ENCODE results near the gene FAM25C. TPM values are rescaled to one million over a fixed set of nuclear protein-coding genes. Genes with fewer than 3 reads are reported as not detected.
"Not testable (repeated sequence)": the region's sequence is repeated elsewhere in the genome, so short reads cannot be mapped to it uniquely, and the experiment has no call there.

The FAM25C gene
- total RNA-seq, 1 donor from 2014 or later, result not detected

- H3K9me3 Mint-ChIP-seq (ENCODE audit: unreplicated experiment); H3K27ac Mint-ChIP-seq (ENCODE audit: unreplicated experiment); H3K4me1 Mint-ChIP-seq (ENCODE audit: low read depth, unreplicated experiment); H3K27me3 Mint-ChIP-seq (ENCODE audit: unreplicated experiment); H3K36me3 Mint-ChIP-seq (ENCODE audit: unreplicated experiment); DNase-seq; H3K4me3 Mint-ChIP-seq (ENCODE audit: unreplicated experiment): not testable (repeated sequence)
Observed at GRCh38 chr10:47975409-47975808, 24.2 kb downstream of the FAM25C start.

- not testable (repeated sequence) for H3K27ac Mint-ChIP-seq (ENCODE audit: unreplicated experiment); H3K4me3 Mint-ChIP-seq (ENCODE audit: unreplicated experiment); DNase-seq; H3K36me3 Mint-ChIP-seq (ENCODE audit: unreplicated experiment); H3K9me3 Mint-ChIP-seq (ENCODE audit: unreplicated experiment); H3K4me1 Mint-ChIP-seq (ENCODE audit: low read depth, unreplicated experiment); H3K27me3 Mint-ChIP-seq (ENCODE audit: unreplicated experiment)
Observed at GRCh38 chr10:47973131-47973530, 26.5 kb downstream of the FAM25C start.

- not testable (repeated sequence) for DNase-seq; H3K4me1 Mint-ChIP-seq (ENCODE audit: low read depth, unreplicated experiment); H3K4me3 Mint-ChIP-seq (ENCODE audit: unreplicated experiment); H3K9me3 Mint-ChIP-seq (ENCODE audit: unreplicated experiment); H3K27ac Mint-ChIP-seq (ENCODE audit: unreplicated experiment); H3K27me3 Mint-ChIP-seq (ENCODE audit: unreplicated experiment); H3K36me3 Mint-ChIP-seq (ENCODE audit: unreplicated experiment)
Observed at GRCh38 chr10:47972077-47972476, 27.5 kb downstream of the FAM25C start.

- H3K36me3 Mint-ChIP-seq (ENCODE audit: unreplicated experiment); H3K4me3 Mint-ChIP-seq (ENCODE audit: unreplicated experiment); H3K9me3 Mint-ChIP-seq (ENCODE audit: unreplicated experiment); DNase-seq; H3K4me1 Mint-ChIP-seq (ENCODE audit: low read depth, unreplicated experiment); H3K27ac Mint-ChIP-seq (ENCODE audit: unreplicated experiment); H3K27me3 Mint-ChIP-seq (ENCODE audit: unreplicated experiment): not testable (repeated sequence)
Observed at GRCh38 chr10:47971598-47971997, 28.0 kb downstream of the FAM25C start.

GRCh38 chr10:47970047-47970446, 29.5 kb downstream of the FAM25C start:
- not testable (repeated sequence) for H3K9me3 Mint-ChIP-seq (ENCODE audit: unreplicated experiment); H3K4me1 Mint-ChIP-seq (ENCODE audit: low read depth, unreplicated experiment); H3K27ac Mint-ChIP-seq (ENCODE audit: unreplicated experiment); DNase-seq; H3K27me3 Mint-ChIP-seq (ENCODE audit: unreplicated experiment); H3K4me3 Mint-ChIP-seq (ENCODE audit: unreplicated experiment); H3K36me3 Mint-ChIP-seq (ENCODE audit: unreplicated experiment)

- not testable (repeated sequence) for H3K9me3 Mint-ChIP-seq (ENCODE audit: unreplicated experiment); H3K27ac Mint-ChIP-seq (ENCODE audit: unreplicated experiment); DNase-seq; H3K4me1 Mint-ChIP-seq (ENCODE audit: low read depth, unreplicated experiment); H3K27me3 Mint-ChIP-seq (ENCODE audit: unreplicated experiment); H3K36me3 Mint-ChIP-seq (ENCODE audit: unreplicated experiment); H3K4me3 Mint-ChIP-seq (ENCODE audit: unreplicated experiment)
Observed at GRCh38 chr10:47968988-47969387, 30.6 kb downstream of the FAM25C start.

- H3K27me3 Mint-ChIP-seq (ENCODE audit: unreplicated experiment); H3K27ac Mint-ChIP-seq (ENCODE audit: unreplicated experiment); H3K36me3 Mint-ChIP-seq (ENCODE audit: unreplicated experiment); H3K4me1 Mint-ChIP-seq (ENCODE audit: low read depth, unreplicated experiment); DNase-seq; H3K9me3 Mint-ChIP-seq (ENCODE audit: unreplicated experiment); H3K4me3 Mint-ChIP-seq (ENCODE audit: unreplicated experiment): not testable (repeated sequence)
Observed at GRCh38 chr10:47964280-47965063, 35.1 kb downstream of the FAM25C start.

- H3K9me3 Mint-ChIP-seq (ENCODE audit: unreplicated experiment); H3K27me3 Mint-ChIP-seq (ENCODE audit: unreplicated experiment); H3K36me3 Mint-ChIP-seq (ENCODE audit: unreplicated experiment); H3K27ac Mint-ChIP-seq (ENCODE audit: unreplicated experiment); DNase-seq; H3K4me1 Mint-ChIP-seq (ENCODE audit: low read depth, unreplicated experiment); H3K4me3 Mint-ChIP-seq (ENCODE audit: unreplicated experiment): not testable (repeated sequence)
Observed at GRCh38 chr10:47962785-47963184, 36.8 kb downstream of the FAM25C start.

GRCh38 chr10:47960699-47961098, 38.9 kb downstream of the FAM25C start:
- H3K36me3 Mint-ChIP-seq (ENCODE audit: unreplicated experiment); H3K27me3 Mint-ChIP-seq (ENCODE audit: unreplicated experiment); H3K27ac Mint-ChIP-seq (ENCODE audit: unreplicated experiment); DNase-seq; H3K4me1 Mint-ChIP-seq (ENCODE audit: low read depth, unreplicated experiment); H3K9me3 Mint-ChIP-seq (ENCODE audit: unreplicated experiment); H3K4me3 Mint-ChIP-seq (ENCODE audit: unreplicated experiment): not testable (repeated sequence)

GRCh38 chr10:47959677-47960076, 39.9 kb downstream of the FAM25C start:
- not testable (repeated sequence) for H3K9me3 Mint-ChIP-seq (ENCODE audit: unreplicated experiment); H3K27ac Mint-ChIP-seq (ENCODE audit: unreplicated experiment); DNase-seq; H3K36me3 Mint-ChIP-seq (ENCODE audit: unreplicated experiment); H3K4me3 Mint-ChIP-seq (ENCODE audit: unreplicated experiment); H3K27me3 Mint-ChIP-seq (ENCODE audit: unreplicated experiment); H3K4me1 Mint-ChIP-seq (ENCODE audit: low read depth, unreplicated experiment)

GRCh38 chr10:47957158-47957557, 42.4 kb downstream of the FAM25C start:
- not testable (repeated sequence) for H3K4me1 Mint-ChIP-seq (ENCODE audit: low read depth, unreplicated experiment); H3K36me3 Mint-ChIP-seq (ENCODE audit: unreplicated experiment); H3K27ac Mint-ChIP-seq (ENCODE audit: unreplicated experiment); H3K9me3 Mint-ChIP-seq (ENCODE audit: unreplicated experiment); H3K4me3 Mint-ChIP-seq (ENCODE audit: unreplicated experiment); DNase-seq; H3K27me3 Mint-ChIP-seq (ENCODE audit: unreplicated experiment)

- H3K27me3 Mint-ChIP-seq (ENCODE audit: unreplicated experiment); H3K4me1 Mint-ChIP-seq (ENCODE audit: low read depth, unreplicated experiment); DNase-seq; H3K36me3 Mint-ChIP-seq (ENCODE audit: unreplicated experiment); H3K4me3 Mint-ChIP-seq (ENCODE audit: unreplicated experiment); H3K27ac Mint-ChIP-seq (ENCODE audit: unreplicated experiment); H3K9me3 Mint-ChIP-seq (ENCODE audit: unreplicated experiment): not testable (repeated sequence)
Observed at GRCh38 chr10:47947424-47947823, 52.2 kb downstream of the FAM25C start.

Measured in glutamatergic neuron (in vitro differentiated cells).